SU-DHL-6 (cell line): ENCODE measurements around the gene GRB14.

Experiments used
- H2AFZ ChIP-seq: fragments of 200-600 bp; sonication (generic); 2 replicates; pipeline ENCODE4 v1.6.1; 2014; ENCODE audit warnings: low read depth, mild to moderate bottlenecking, moderate library complexity, mixed read lengths, antibody characterized with exemption, low read length; ENCODE audit not compliant: severe bottlenecking
- H3F3A ChIP-seq: fragments of 200-600 bp; shearing (Covaris generic); 2 replicates; pipeline ENCODE4 v1.6.0; 2016; ENCODE audit warnings: antibody characterized with exemption, mild to moderate bottlenecking; ENCODE audit not compliant: insufficient read depth
- H3K27ac ChIP-seq: fragments of 200-600 bp; sonication (generic); 2 replicates; pipeline ENCODE4 v1.5.1; 2016; ENCODE audit warnings: low read depth, mild to moderate bottlenecking, low read length, moderate library complexity, mixed read lengths
- H3K27me3 ChIP-seq: fragments of 200-600 bp; sonication (generic), shearing (Covaris generic); 2 replicates; pipeline ENCODE4 v1.6.0; 2014; ENCODE audit warnings: mild to moderate bottlenecking, low read length
- H3K36me3 ChIP-seq: fragments of 200-600 bp; sonication (generic); 2 replicates; pipeline ENCODE4 v1.6.1; 2014; ENCODE audit warnings: mild to moderate bottlenecking, low read length, mixed read lengths
- H3K4me2 ChIP-seq: fragments of 300-600, 200-600 bp; shearing (Covaris generic), sonication (generic); 2 replicates; pipeline ENCODE4 v1.6.0; 2014; ENCODE audit warnings: low read length, low read depth, mild to moderate bottlenecking; ENCODE audit not compliant: poor library complexity, severe bottlenecking
- H3K4me3 ChIP-seq: fragments of 200-600 bp; sonication (generic); 2 replicates; pipeline ENCODE4 v1.5.1; 2014; ENCODE audit warnings: antibody characterized with exemption, low read length, mild to moderate bottlenecking, mixed read lengths; ENCODE audit not compliant: insufficient read depth, poor library complexity, severe bottlenecking
- H3K79me2 ChIP-seq: fragments of 200-600 bp; sonication (generic); 2 replicates; pipeline ENCODE4 v1.6.1; 2014; ENCODE audit warnings: mild to moderate bottlenecking, low read length, moderate library complexity; ENCODE audit not compliant: insufficient read depth
- H3K9ac ChIP-seq: fragments of 200-600 bp; sonication (generic); 2 replicates; pipeline ENCODE4 v1.7.0; 2014; ENCODE audit warnings: mild to moderate bottlenecking, low read length
- H3K9me2 ChIP-seq: fragments of 200-600 bp; sonication (generic); replicated peaks from 2 replicates; pipeline ENCODE4 v1.6.1; 2014; ENCODE audit warnings: low read length; ENCODE audit not compliant: insufficient read depth
- H3K9me3 ChIP-seq: fragments of 200-600 bp; sonication (generic); 2 replicates; pipeline ENCODE4 v1.6.1; 2014; ENCODE audit warnings: low read length, mixed read lengths; ENCODE audit not compliant: insufficient read depth
- H4K20me1 ChIP-seq: fragments of 200-600 bp; sonication (generic); 2 replicates; pipeline ENCODE4 v1.6.1; 2014; ENCODE audit warnings: low read depth, mild to moderate bottlenecking, antibody characterized with exemption, low read length, moderate library complexity, mixed read lengths
- CTCF ChIP-seq: fragments of 200-600 bp; sonication (generic); IDR thresholded peaks from one replicate; pipeline ENCODE4 v1.5.1; 2017; ENCODE audit warnings: antibody characterized with exemption, mild to moderate bottlenecking, low read length, moderate library complexity; ENCODE audit not compliant: insufficient read depth, poor library complexity, severe bottlenecking
- EZH2phosphoT487 ChIP-seq: fragments of 200-600 bp; sonication (generic), shearing (Covaris generic); conservative IDR thresholded peaks from 2 replicates; pipeline ENCODE4 v1.6.1; 2018; ENCODE audit warnings: mild to moderate bottlenecking, antibody characterized with exemption, low read length, moderate library complexity, mixed read lengths

The GRB14 gene

DNA sequence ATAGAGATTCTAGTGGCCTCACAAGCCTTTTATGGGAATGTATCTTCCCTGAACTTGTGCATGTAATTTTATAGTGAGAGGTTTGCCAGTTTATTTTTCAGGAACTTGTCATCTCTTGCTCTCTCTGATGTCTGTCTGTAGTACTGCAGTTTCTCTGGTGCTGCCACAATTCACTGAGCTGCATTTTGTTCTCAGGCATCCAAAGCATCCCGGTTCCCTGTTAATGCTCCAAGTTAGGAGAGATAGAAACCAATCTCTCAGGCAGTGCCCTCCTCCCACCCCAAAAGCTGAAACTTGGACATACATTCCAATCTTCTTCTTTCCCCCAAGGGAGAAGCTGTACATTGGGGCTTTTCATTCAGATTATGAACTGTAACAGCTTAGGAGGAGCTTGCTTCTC, 30.1 kb upstream of the GRB14 start:
- no peak overlapping the region for H3K9ac ChIP-seq
- no peaks in the 10 kb centered on the region for H4K20me1 ChIP-seq
- H3K9me3 ChIP-seq = no peaks in the 10 kb centered on the region
- H3K36me3 ChIP-seq = no peaks in the 10 kb centered on the region
- H3K4me2 ChIP-seq = no peak overlapping the region
- no peaks in the 10 kb centered on the region for H3F3A ChIP-seq
- no peak overlapping the region for H3K27ac ChIP-seq
- no peaks in the 10 kb centered on the region for H3K79me2 ChIP-seq
- no peaks in the 10 kb centered on the region for H3K9me2 ChIP-seq
- no peak for TF ChIP-seq EZH2phosphoT487
- TF ChIP-seq CTCF = no peak
- no peak overlapping the region for H3K4me3 ChIP-seq
- H2AFZ ChIP-seq = no peak overlapping the region
- H3K27me3 ChIP-seq = no peaks in the 10 kb centered on the region

DNA sequence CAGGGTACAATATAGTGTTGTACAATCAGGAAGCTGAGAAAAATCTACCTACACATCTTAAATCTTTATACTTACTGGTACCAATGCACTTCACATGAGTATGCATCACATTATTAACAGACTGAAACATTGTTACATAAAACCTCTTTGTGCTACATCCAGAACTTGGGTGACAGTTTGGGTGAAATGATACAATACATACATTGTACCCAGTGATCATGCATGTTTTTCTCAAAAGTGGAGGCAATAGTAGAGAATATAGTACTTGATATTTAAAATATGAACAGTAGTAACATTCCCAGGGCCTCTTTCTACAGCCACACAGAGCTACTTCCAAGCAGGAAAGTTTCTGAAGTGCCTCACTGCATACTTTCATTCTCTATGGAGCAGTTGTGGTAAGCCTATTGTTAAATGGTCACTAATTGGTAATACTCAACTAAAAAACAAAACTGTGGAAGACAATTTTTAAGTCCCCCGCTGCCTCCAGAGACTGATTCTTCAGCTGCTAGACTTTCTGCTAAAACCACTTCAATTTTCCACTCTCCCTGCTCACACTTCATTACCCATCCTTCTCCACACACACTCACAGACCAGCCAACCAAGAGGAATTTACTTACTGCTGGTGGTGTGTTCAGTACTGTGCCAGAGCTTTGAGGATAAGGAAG, 22.9 kb upstream of the GRB14 start:
- no peaks in the 10 kb centered on the region for H3K9me2 ChIP-seq
- no peaks in the 10 kb centered on the region for H4K20me1 ChIP-seq
- H3K4me2 ChIP-seq = no peak overlapping the region
- no peak overlapping the region for H3K27ac ChIP-seq
- H3K9me3 ChIP-seq = no peaks in the 10 kb centered on the region
- no peaks in the 10 kb centered on the region for H3K36me3 ChIP-seq
- no peaks in the 10 kb centered on the region for H3F3A ChIP-seq
- H3K27me3 ChIP-seq = no peaks in the 10 kb centered on the region
- no peaks in the 10 kb centered on the region for H3K79me2 ChIP-seq
- H3K4me3 ChIP-seq = no peak overlapping the region
- H3K9ac ChIP-seq = no peak overlapping the region
- TF ChIP-seq EZH2phosphoT487 (no peak), CTCF (no peak)
- H2AFZ ChIP-seq = no peak overlapping the region

- TF ChIP-seq CTCF (no peak), EZH2phosphoT487 (no peak)
- Histone ChIP-seq H3K79me2 (no peaks in the 10 kb centered on the region), H3K36me3 (no peaks in the 10 kb centered on the region), H3K4me2 (no peak overlapping the region), H3K4me3 (no peak overlapping the region), H3K9me3 (no peaks in the 10 kb centered on the region), H3K27me3 (no peaks in the 10 kb centered on the region), H3K9me2 (no peaks in the 10 kb centered on the region), H3K27ac (no peak overlapping the region), H4K20me1 (no peaks in the 10 kb centered on the region), H3F3A (no peaks in the 10 kb centered on the region), H2AFZ (no peak overlapping the region), H3K9ac (no peak overlapping the region)
Measured at GRCh38 chr2:164642946-164643555, 21.8 kb upstream of the GRB14 start.
